Inferior parietal cortex (tissue), 1 donor: ENCODE data around the gene XRRA1.
"Not testable (repeated sequence)": the region's sequence is repeated elsewhere in the genome, so short reads cannot be mapped to it uniquely, and the experiment has no call there.

Experiments used
- DNase-seq: peaks from one replicate; pipeline ENCODE4 v3.0.0-alpha.2; 2016; ENCODE audit errors: extremely low spot score

Gene XRRA1

GRCh38 chr11:74896311-74896710 is 52.6 kb downstream of the XRRA1 start:
- DNase-seq, result no peak

- no peak for DNase-seq
Measured at GRCh38 chr11:74895340-74896116, 53.4 kb downstream of the XRRA1 start.

GRCh38 chr11:74893015-74893414 is 55.9 kb downstream of the XRRA1 start:
- DNase-seq, result not testable (repeated sequence)

GRCh38 chr11:74877132-74877531 is 71.8 kb downstream of the XRRA1 start:
- no peak for DNase-seq

- DNase-seq, result no peak
Measured at GRCh38 chr11:74871037-74871436, 77.9 kb downstream of the XRRA1 start.

GRCh38 chr11:74870485-74870884 is 78.4 kb downstream of the XRRA1 start:
- DNase-seq, result no peak

GRCh38 chr11:74866557-74866956 is 82.3 kb downstream of the XRRA1 start:
- no peak for DNase-seq

GRCh38 chr11:74863410-74863809 is 85.5 kb downstream of the XRRA1 start:
- no peak for DNase-seq

GRCh38 chr11:74860743-74861142 is 88.1 kb downstream of the XRRA1 start:
- no peak for DNase-seq

GRCh38 chr11:74853223-74853622 is 95.7 kb downstream of the XRRA1 start:
- no peak for DNase-seq

- no peak for DNase-seq
Measured at GRCh38 chr11:74849525-74850391, 99.1 kb downstream of the XRRA1 start.

GRCh38 chr11:74847895-74848294 is 101.0 kb downstream of the XRRA1 start:
- no peak for DNase-seq

- DNase-seq, result no peak
Measured at GRCh38 chr11:74847395-74847794, 101.5 kb downstream of the XRRA1 start.

GRCh38 chr11:74846770-74847169 is 102.1 kb downstream of the XRRA1 start:
- DNase-seq, result no peak

GRCh38 chr11:74845978-74846517 is 102.8 kb downstream of the XRRA1 start:
- no peak for DNase-seq

- DNase-seq, result no peak
Measured at GRCh38 chr11:74844865-74845264, 104.0 kb downstream of the XRRA1 start.

GRCh38 chr11:74844072-74844471 is 104.8 kb downstream of the XRRA1 start:
- DNase-seq, result no peak

GRCh38 chr11:74842967-74843366 is 105.9 kb downstream of the XRRA1 start:
- DNase-seq, result no peak

GRCh38 chr11:74840486-74840885 is 108.4 kb downstream of the XRRA1 start:
- no peak for DNase-seq

GRCh38 chr11:74839971-74840370 is 108.9 kb downstream of the XRRA1 start:
- DNase-seq, result no peak

- no peak for DNase-seq
Measured at GRCh38 chr11:74839446-74839845, 109.4 kb downstream of the XRRA1 start.

GRCh38 chr11:74838188-74838587 is 110.7 kb downstream of the XRRA1 start:
- no peak for DNase-seq

- no peak for DNase-seq
Measured at GRCh38 chr11:74837191-74837590, 111.7 kb downstream of the XRRA1 start.
